Cerebellar cortex (tissue), 1 donor: ENCODE results near the gene KCNMB4.

Source experiments
- DNase-seq: peaks from one replicate; pipeline ENCODE4 v3.0.0-alpha.2; 2015; ENCODE audit warnings: low spot score

Gene KCNMB4

GRCh38 chr12:70365648-70366518, at the start of gene KCNMB4:
TSS of gene KCNMB4 (plus strand) at chr12:70366290. CDS start at chr12:70366735, 445 bp downstream.
- peak; percentile 54 for DNase-seq

GRCh38 chr12:70317781-70318180, 48.3 kb upstream of the KCNMB4 start:
- DNase-seq: no peak

GRCh38 chr12:70319605-70320004, 46.5 kb upstream of the KCNMB4 start:
- DNase-seq: no peak

GRCh38 chr12:70321191-70321590, 44.9 kb upstream of the KCNMB4 start:
- DNase-seq: no peak

- no peak for DNase-seq
Measured at GRCh38 chr12:70327541-70327940, 38.5 kb upstream of the KCNMB4 start.

GRCh38 chr12:70329728-70330127, 36.4 kb upstream of the KCNMB4 start:
- no peak for DNase-seq

- no peak for DNase-seq
Measured at GRCh38 chr12:70330158-70330557, 35.9 kb upstream of the KCNMB4 start.

GRCh38 chr12:70332236-70332635, 33.9 kb upstream of the KCNMB4 start:
- no peak for DNase-seq

GRCh38 chr12:70334742-70335141, 31.3 kb upstream of the KCNMB4 start:
- no peak for DNase-seq

- DNase-seq: no peak
Measured at GRCh38 chr12:70338531-70338930, 27.6 kb upstream of the KCNMB4 start.

- DNase-seq: no peak
Measured at GRCh38 chr12:70351076-70351475, 15.0 kb upstream of the KCNMB4 start.

- no peak for DNase-seq
Measured at GRCh38 chr12:70353780-70354660, 12.1 kb upstream of the KCNMB4 start.

- no peak for DNase-seq
Measured at GRCh38 chr12:70354787-70355186, 11.3 kb upstream of the KCNMB4 start.

- DNase-seq: no peak
Measured at GRCh38 chr12:70355972-70356371, 10.1 kb upstream of the KCNMB4 start.

GRCh38 chr12:70359458-70360197, 6.5 kb upstream of the KCNMB4 start:
- no peak for DNase-seq

GRCh38 chr12:70360218-70360617, 5.9 kb upstream of the KCNMB4 start:
- no peak for DNase-seq

- no peak for DNase-seq
Measured at GRCh38 chr12:70364695-70365397, 1.2 kb upstream of the KCNMB4 start.

GRCh38 chr12:70365398-70365647, 767 bp upstream of the KCNMB4 start:
- DNase-seq: no peak

GRCh38 chr12:70366581-70367257, 629 bp downstream of the KCNMB4 start:
- DNase-seq: peak; percentile 70

GRCh38 chr12:70367258-70368141, 1.4 kb downstream of the KCNMB4 start:
- DNase-seq: peak; percentile 52
